Epithelial cell of esophagus (primary cell): ENCODE data around the gene MYADM.

Experiments used
- DNase-seq: peaks from one replicate; pipeline ENCODE4 v3.0.0; 2010; ENCODE audit warnings: low read depth
- H3K4me3 ChIP-seq: 2 replicates; pipeline ENCODE4 v1.5.1; 2011; ENCODE audit warnings: mild to moderate bottlenecking, low read length, control low read depth
- CTCF ChIP-seq: IDR thresholded peaks from 2 replicates; pipeline ENCODE4 v1.5.1; 2011; ENCODE audit warnings: low read depth, mild to moderate bottlenecking, low read length, control low read depth, inconsistent platforms; ENCODE audit not compliant: insufficient read depth; ENCODE audit errors: missing control alignments

The MYADM gene

GRCh38 chr19:53882391-53883050 is 14.8 kb downstream of the MYADM start:
- H3K4me3 ChIP-seq, result no peak overlapping the region
- DNase-seq, result no peak

GRCh38 chr19:53883231-53883661 is 15.6 kb downstream of the MYADM start:
- DNase-seq, result no peak
- H3K4me3 ChIP-seq, result no peak overlapping the region
- TF ChIP-seq CTCF, result no peak

More at GRCh38 chr19:53882391-53883050, 14.8 kb downstream of the MYADM start:
- TF ChIP-seq CTCF, result no peak

- H3K4me3 ChIP-seq, result no peak overlapping the region
- TF ChIP-seq CTCF, result no peak
- DNase-seq, result no peak
Measured at GRCh38 chr19:53883741-53884140, 16.1 kb downstream of the MYADM start.

- no peak overlapping the region for H3K4me3 ChIP-seq
- no peak for TF ChIP-seq CTCF
- no peak for DNase-seq
Measured at GRCh38 chr19:53884256-53884655, 16.6 kb downstream of the MYADM start.

GRCh38 chr19:53885036-53885435 is 17.4 kb downstream of the MYADM start:
- no peak for DNase-seq
- no peak overlapping the region for H3K4me3 ChIP-seq
- TF ChIP-seq CTCF, result no peak

- H3K4me3 ChIP-seq, result no peak overlapping the region
- TF ChIP-seq CTCF, result no peak
- no peak for DNase-seq
Measured at GRCh38 chr19:53892301-53892980, 24.8 kb downstream of the MYADM start.

- DNase-seq, result no peak
- no peak overlapping the region for H3K4me3 ChIP-seq
- no peak for TF ChIP-seq CTCF
Measured at GRCh38 chr19:53892981-53893325, 25.3 kb downstream of the MYADM start.
